Endothelial cell of umbilical vein (primary cell): ENCODE measurements around the gene TMEM266. TPM values are rescaled to one million over a fixed set of nuclear protein-coding genes. Genes with fewer than 3 reads are reported as not detected.

ENCODE experiments used
- BruUV-seq: library from RNA; stranded (reverse); fragments of 400-500 nt; replicated peaks from 2 replicates; lab custom pipeline; 2021; lab: Mats Ljungman, UMichigan
- CTCF ChIA-PET: fragments of 300-600, 350-600 bp; sonication (Branson Sonifier 250); formaldehyde crosslinking; loops from one replicate; lab custom pipeline; 2021; ENCODE audit warnings: antibody characterized with exemption, inconsistent platforms; lab: Charles Lee
- POLR2A ChIA-PET: fragments of 300-600, 350-600 bp; sonication (Branson Sonifier 250); formaldehyde crosslinking; loops from one replicate; lab custom pipeline; 2021; ENCODE audit warnings: antibody characterized with exemption, inconsistent platforms; lab: Charles Lee
- DNase-seq: peaks from one replicate; pipeline ENCODE4 v3.0.0-alpha.2; 2011; ENCODE audit warnings: low read depth, low spot score
- FAIRE-seq: peaks from 2 replicates; lab custom pipeline; 2011; peaks lifted over from hg19 to GRCh38; lab: Jason Lieb, UNC
- H2AFZ ChIP-seq: 2 replicates; pipeline ENCODE4 v1.6.0; 2012; ENCODE audit warnings: low read depth, low read length, control low read depth, inconsistent platforms
- H3K27ac ChIP-seq: 2 replicates; pipeline ENCODE4 v1.5.1; 2011; ENCODE audit warnings: low read depth, mild to moderate bottlenecking, control low read depth, low read length, moderate library complexity; ENCODE audit not compliant: insufficient read depth
- H3K27me3 ChIP-seq, 2 experiments: 2 replicates each; pipeline versions ENCODE4 v1.6.0 to v1.6.1; 2011; ENCODE audit warnings: low read length in 2 of 2, mixed read lengths in 1 of 2; ENCODE audit not compliant: control insufficient read depth in 2 of 2, insufficient read depth in 2 of 2
- H3K36me3 ChIP-seq, 2 experiments: 2 replicates in 1 of 2; 3 replicates in 1 of 2; pipeline ENCODE4 v1.5.1; 2011; ENCODE audit warnings: low read length in 2 of 2, mild to moderate bottlenecking in 1 of 2, moderate library complexity in 1 of 2; ENCODE audit not compliant: control insufficient read depth in 2 of 2, insufficient read depth in 2 of 2; ENCODE audit errors: extremely low read depth in 1 of 2
- H3K4me1 ChIP-seq: 3 replicates; pipeline ENCODE4 v1.5.1; 2011; ENCODE audit warnings: mild to moderate bottlenecking, low read length; ENCODE audit not compliant: control insufficient read depth, insufficient read depth; ENCODE audit errors: extremely low read depth
- H3K4me2 ChIP-seq: 2 replicates; pipeline ENCODE4 v1.6.1; 2011; ENCODE audit warnings: low read length, control low read depth, mixed read lengths; ENCODE audit not compliant: insufficient read depth
- H3K4me3 ChIP-seq, 3 experiments: fragments of 200-600 bp in 1 of 3; sonication (generic), shearing (Covaris generic) in 1 of 3; replicated peaks in 1 of 3; 2 replicates each; pipeline ENCODE4 v1.5.1; 2011 to 2016; ENCODE audit warnings: control low read depth in 3 of 3, low read length in 3 of 3, mild to moderate bottlenecking in 2 of 3, inconsistent platforms in 1 of 3, low read depth in 1 of 3, moderate library complexity in 1 of 3; ENCODE audit not compliant: insufficient read depth in 1 of 3
- H3K79me2 ChIP-seq: 2 replicates; pipeline ENCODE4 v1.6.0; 2012; ENCODE audit warnings: low read length, inconsistent platforms; ENCODE audit not compliant: control insufficient read depth, insufficient read depth
- H3K9ac ChIP-seq: replicated peaks from 2 replicates; pipeline ENCODE3; 2011; ENCODE audit warnings: low read length, control low read depth; ENCODE audit not compliant: insufficient read depth; ENCODE audit errors: extremely low read depth
- H3K9me1 ChIP-seq: replicated peaks from 3 replicates; pipeline ENCODE4 v1.6.0; 2011; ENCODE audit warnings: mild to moderate bottlenecking, low read length; ENCODE audit not compliant: control insufficient read depth, insufficient read depth; ENCODE audit errors: extremely low read depth
- H3K9me3 ChIP-seq: replicated peaks from 2 replicates; pipeline ENCODE4 v1.5.1; 2012; ENCODE audit warnings: low read length, inconsistent platforms; ENCODE audit not compliant: control insufficient read depth, insufficient read depth
- H4K20me1 ChIP-seq: replicated peaks from 2 replicates; pipeline ENCODE3; 2011; ENCODE audit warnings: mild to moderate bottlenecking, low read length; ENCODE audit not compliant: control insufficient read depth, insufficient read depth; ENCODE audit errors: extremely low read depth
- CTCF ChIP-seq, 2 donors: IDR thresholded peaks; 1 replicate in 1 of 2; 2 replicates in 1 of 2; pipeline ENCODE4 v1.5.1; 2011; ENCODE audit warnings: low read length in 2 of 2, mild to moderate bottlenecking in 2 of 2, moderate library complexity in 2 of 2, control low read depth in 1 of 2, inconsistent platforms in 1 of 2, low read depth in 1 of 2; ENCODE audit not compliant: insufficient read depth in 1 of 2; ENCODE audit errors: extremely low read depth in 1 of 2
- FOS ChIP-seq: IDR thresholded peaks from 2 replicates; pipeline ENCODE4 v1.6.1; 2011; ENCODE audit warnings: mild to moderate bottlenecking, low read length, moderate library complexity, borderline replicate concordance; ENCODE audit not compliant: insufficient read depth
- GATA2 ChIP-seq: IDR thresholded peaks from 2 replicates; pipeline ENCODE4 v1.7.0; 2011; ENCODE audit warnings: low read depth, mild to moderate bottlenecking, moderate library complexity, mixed read lengths, low read length; ENCODE audit not compliant: insufficient read length, insufficient read depth
- MYC ChIP-seq: IDR thresholded peaks from one replicate; pipeline ENCODE4 v1.6.1; 2011; ENCODE audit warnings: mild to moderate bottlenecking, low read depth, low read length
- POLR2A ChIP-seq: IDR thresholded peaks from 2 replicates; pipeline ENCODE4 v1.6.1; 2012; ENCODE audit warnings: low read depth, mild to moderate bottlenecking, control low read depth, low read length
- dilution Hi-C: fragments of 300-500 bp; cut with MboI; formaldehyde crosslinking; loops from one replicate; pipeline ENCODE4 v1.15.0; 2019; ENCODE audit warnings: low sequenced_read_pairs; ENCODE audit not compliant: extremely low pct_ligation_motif_present
- intact Hi-C: fragments of 100-400 bp; cut with micrococcal nuclease; formaldehyde crosslinking; loops from one replicate; pipeline ENCODE4 v1.10.0; 2022
- polyA plus RNA-seq, 4 experiments: library from polyadenylated mRNA; depleted of rRNA in 3 of 4; stranded (reverse) in 3 of 4; unstranded in 1 of 4; fragments of >200 nt; gene quantifications; 2 replicates each; pipeline versions ENCODE4 v1.2.1 to v1.2.3, GENCODE V29; 2011 to 2012; ENCODE audit warnings: missing spikeins in 1 of 4
- total RNA-seq: library from RNA; stranded (reverse); gene quantifications from 2 replicates; pipeline ENCODE4 v1.2.3, GENCODE V29; 2021

TMEM266 gene
- total and polyA plus RNA-seq, 2 donors (not counting 3 experiments of a cell fraction or from before 2014, with no cell fraction given) = not detected

GRCh38 chr15:76165951-76166350, 106.2 kb downstream of the TMEM266 start:
- no TSS peak for BruUV-seq
- no peak overlapping the region for H3K4me3 ChIP-seq
- no peaks in the 10 kb centered on the region for H3K9me3 ChIP-seq
- TF ChIP-seq POLR2A = no peak
- TF ChIP-seq MYC = no peak
- no peak for TF ChIP-seq FOS
- TF ChIP-seq CTCF (IDR thresholded peaks at IDR 0.05; ENCODE audit: extremely low read depth in 1 of 2, insufficient read depth in 1 of 2, low read depth in 1 of 2, low read length in 2 of 2) = no peak
- TF ChIP-seq GATA2 = no peak
- CTCF ChIA-PET = interaction anchor here (1.0 to 1.3 kb wide), 2 partner anchors 18 to 20 kb away, joined by 3 read pairs; no protein-coding TSS in a partner anchor
- no peak overlapping the region for H3K9ac ChIP-seq
- no peaks in the 10 kb centered on the region for H4K20me1 ChIP-seq
- H3K79me2 ChIP-seq = no peaks in the 10 kb centered on the region
- H3K27me3 ChIP-seq = peaks cover 0 to 1% of the 10 kb centered on the region in 2 experiments
- no peak for DNase-seq
- H2AFZ ChIP-seq = no peak overlapping the region
- intact Hi-C loops (no loop called here), dilution Hi-C loops (no loop called here)
- POLR2A ChIA-PET = no interaction called here
- H3K9me1 ChIP-seq = no peaks in the 10 kb centered on the region
- H3K4me1 ChIP-seq = no peaks in the 10 kb centered on the region
- H3K27ac ChIP-seq = no peak overlapping the region
- H3K4me2 ChIP-seq = no peak overlapping the region
- no peaks in the 10 kb centered on the region for H3K36me3 ChIP-seq
- no peak for FAIRE-seq
